Hematopoietic multipotent progenitor cell treated with erythropoietin and hydrocortisone succinate and interleukin-3 and kit ligand, for 4 days (in vitro differentiated cells): ENCODE results near the gene LRRC72.
A peak's percentile ranks its signal among the peaks of the same experiment; 100 is the strongest.
"Not testable (repeated sequence)": the region's sequence is repeated elsewhere in the genome, so short reads cannot be mapped to it uniquely, and the experiment has no call there.

ENCODE experiments used
- DNase-seq: peaks from one replicate; pipeline ENCODE4 v3.0.0-alpha.2; 2015

The LRRC72 gene

GRCh38 chr7:16526742-16527540 lies at the start of gene LRRC72:
TSS of gene LRRC72 (plus strand) at chr7:16526825. CDS start at chr7:16526953, 128 bp downstream.
- DNase-seq = no peak

GRCh38 chr7:16479161-16479560 lies 47.5 kb upstream of the LRRC72 start:
- no peak for DNase-seq

- DNase-seq = no peak
Observed at GRCh38 chr7:16479591-16479990, 47.0 kb upstream of the LRRC72 start.

DNA sequence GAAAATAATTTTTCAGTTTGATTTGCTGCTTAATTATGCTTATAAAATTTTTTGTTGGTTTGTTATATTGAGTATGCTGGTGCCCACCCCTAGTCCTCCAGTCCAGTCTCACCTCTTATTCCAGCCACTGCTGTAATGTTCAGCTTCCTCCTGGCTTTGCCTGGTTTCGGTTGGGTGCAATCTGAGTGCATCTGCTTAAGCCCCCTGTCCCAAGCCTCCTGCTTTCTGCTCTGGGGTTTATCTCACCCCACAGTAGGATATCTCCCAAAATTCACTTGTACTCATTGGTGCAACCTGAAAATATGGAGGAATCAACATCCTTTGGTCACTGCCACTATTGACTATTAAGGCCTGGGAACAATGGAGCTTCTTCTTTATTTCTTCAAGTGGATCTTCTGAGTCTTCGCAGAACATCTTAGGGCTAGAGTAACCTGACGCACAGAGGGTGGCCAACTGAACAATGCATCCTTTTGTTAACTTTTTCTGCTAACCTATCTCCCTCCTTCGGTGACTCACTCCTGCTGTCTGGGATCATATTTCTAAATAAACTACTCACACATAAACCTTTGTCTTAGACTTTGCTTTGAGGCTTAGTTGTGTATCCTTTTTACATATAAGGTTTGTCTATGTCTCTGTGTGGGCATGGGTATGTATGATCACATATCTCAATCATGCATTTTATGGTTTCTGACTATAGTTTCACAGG lies 42.0 kb upstream of the LRRC72 start:
- DNase-seq = no peak

GRCh38 chr7:16491148-16491547 lies 35.5 kb upstream of the LRRC72 start:
- DNase-seq = no peak

DNA sequence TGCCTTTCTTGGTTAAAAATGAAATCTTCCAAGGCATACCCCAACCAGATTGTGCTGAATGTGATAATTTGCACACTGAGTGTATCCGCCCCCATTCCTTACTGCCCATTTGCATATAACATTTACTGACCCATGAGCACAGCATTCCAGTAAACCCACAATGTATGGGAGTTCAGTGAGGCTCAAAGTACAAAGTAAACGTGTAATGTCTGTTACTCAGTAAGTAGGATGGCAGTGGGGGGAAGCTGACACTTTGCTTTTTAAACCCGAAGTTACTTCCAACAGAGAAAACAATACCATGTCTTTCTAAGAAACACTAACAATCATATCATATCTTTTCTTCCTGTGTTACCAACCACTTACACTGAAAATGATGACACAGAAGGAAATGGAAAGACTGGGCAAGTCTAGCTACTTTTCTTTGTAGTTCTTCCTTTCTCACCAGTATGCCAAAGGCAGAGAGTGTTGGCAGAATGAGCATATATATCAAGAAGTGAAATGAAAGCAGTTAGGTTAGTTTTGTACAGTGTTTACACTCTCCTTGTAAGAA lies 34.0 kb upstream of the LRRC72 start:
- peak; percentile 23 for DNase-seq

GRCh38 chr7:16493266-16493665 lies 33.4 kb upstream of the LRRC72 start:
- no peak for DNase-seq

DNA sequence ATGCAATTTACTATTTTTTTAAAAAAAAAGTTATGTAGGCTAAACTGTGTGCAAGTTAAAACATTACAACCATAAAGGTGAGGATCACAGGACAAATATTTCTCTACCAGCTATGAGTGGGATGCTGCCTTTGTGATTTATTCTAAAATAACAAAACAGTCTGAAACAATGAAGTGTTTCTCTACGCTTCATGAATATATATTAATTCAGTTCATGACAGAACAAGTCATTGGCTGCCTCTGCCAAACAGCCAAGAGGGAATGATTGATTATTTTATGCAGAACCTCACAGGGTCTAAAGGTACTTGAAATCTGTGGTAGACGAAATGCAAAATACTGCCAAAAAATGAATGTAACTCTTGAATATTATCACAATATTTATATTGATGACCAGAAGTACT lies 32.1 kb upstream of the LRRC72 start:
- DNase-seq = no peak

DNA sequence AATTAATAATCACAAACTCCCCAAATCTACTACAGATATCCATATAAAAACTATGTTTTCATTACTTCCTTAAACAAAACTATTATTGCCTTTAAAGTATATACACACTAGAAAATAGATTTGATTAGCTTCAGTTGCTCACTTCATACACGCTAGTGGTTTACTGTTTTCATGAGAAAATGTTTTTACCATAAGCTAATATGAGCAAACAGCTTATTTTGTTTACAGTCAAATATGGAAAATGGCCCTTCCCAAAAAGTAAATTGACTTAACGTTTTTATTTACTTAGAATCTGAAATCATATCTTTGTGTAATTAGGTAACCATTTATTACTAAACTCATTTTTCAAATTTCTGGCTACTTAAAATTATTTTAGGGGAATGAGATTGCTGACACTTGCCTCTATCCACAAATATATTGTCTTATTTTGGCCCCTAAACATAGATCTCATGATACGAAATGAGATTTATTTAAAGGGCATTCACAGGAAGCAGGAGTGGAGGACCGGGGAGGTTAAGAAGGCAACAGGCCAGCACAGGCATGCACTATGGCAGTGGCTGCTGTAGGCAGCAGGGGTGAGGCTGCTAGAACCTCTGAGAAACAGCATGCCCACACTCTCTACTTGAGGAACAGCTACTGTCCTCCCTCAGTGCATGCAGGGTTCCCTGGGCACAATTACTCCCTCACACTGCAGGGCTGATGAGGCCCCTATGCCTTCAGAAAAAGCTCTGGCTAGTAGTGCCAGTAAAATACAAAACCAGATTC lies 31.5 kb upstream of the LRRC72 start:
- DNase-seq = no peak

DNA sequence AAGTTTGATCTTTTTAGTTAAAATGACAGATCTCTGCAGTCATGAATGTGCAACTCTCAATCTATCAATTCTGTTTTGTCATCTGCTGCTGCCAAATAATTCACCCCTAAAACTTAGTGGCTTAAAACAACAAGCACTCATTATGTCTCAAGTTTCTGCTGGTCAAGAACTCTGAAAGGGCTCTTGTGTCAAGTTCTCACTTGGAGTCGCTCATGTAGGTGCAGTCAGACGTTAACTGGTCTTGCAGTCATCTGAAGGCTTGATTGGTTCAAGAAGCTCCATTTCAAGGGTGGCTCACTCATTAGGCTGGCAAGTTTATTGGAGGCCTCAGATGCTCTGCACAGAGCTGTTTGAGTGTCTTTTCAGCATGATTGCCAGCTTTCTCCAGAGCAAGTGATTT lies 28.5 kb upstream of the LRRC72 start:
- DNase-seq = no peak

- DNase-seq = no peak
Observed at GRCh38 chr7:16502303-16502702, 24.3 kb upstream of the LRRC72 start.

GRCh38 chr7:16504019-16504418 lies 22.6 kb upstream of the LRRC72 start:
- no peak for DNase-seq

DNA sequence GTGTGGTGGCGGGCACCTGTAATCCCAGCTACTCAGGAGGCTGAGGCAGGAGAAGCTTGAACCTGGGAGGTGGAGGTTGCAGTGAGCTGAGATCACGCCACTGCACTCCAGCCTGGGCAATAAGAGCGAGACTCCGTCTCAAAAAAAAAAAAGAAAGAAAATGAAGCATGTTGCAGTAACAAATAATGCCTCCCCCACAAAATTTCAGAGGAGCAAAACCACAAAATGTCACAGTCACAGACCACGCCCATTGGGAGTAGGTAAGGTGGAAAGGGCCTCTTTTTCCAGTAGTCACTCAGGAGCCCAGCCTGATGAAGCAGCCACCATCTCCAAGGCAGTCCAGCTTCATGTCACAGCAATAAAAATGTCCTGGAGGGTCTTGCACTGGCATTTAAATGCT lies 20.2 kb upstream of the LRRC72 start:
- DNase-seq = peak; percentile 14

DNA sequence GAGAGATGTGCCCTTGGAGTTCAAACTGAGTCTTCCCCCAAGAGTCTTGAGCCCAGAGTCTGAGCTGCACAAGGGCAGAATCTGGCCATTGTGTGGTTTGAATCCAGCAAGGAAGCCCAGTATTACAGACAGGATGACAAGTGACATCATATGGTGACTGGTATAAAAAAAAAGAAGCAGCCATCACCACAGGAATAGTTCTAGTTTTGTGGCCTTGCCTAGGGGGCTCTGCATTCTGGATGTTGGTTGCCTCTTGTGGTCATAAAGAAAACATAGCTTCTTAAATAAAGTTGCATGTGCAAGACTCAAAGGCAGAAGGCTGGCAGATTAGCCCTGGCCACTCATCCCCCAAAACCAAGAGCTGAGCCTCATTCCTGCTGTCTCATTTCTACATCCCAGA lies 16.8 kb upstream of the LRRC72 start:
- peak; percentile 28 for DNase-seq

GRCh38 chr7:16511314-16511713 lies 15.3 kb upstream of the LRRC72 start:
- DNase-seq = no peak

DNA sequence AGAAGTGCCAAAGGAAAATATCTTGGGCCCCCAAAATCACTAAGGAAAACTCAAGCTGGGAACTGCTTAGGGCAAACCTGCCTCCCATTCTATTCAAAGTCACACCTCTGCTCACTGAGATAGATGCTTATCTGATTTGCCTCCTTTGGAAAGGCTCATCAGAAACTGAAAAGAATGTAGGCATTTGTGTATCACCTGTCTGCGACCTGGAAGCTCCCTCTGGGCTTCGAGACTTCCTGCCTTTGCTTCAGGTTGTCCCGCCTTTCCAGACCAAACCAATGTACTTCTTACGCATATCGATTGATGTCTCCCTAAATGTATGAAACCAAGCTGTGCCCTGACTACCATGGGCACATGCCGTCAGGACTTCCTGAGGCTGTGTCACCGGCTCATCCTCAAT lies 14.5 kb upstream of the LRRC72 start:
- DNase-seq = no peak

- no peak for DNase-seq
Observed at GRCh38 chr7:16514271-16514670, 12.4 kb upstream of the LRRC72 start.

DNA sequence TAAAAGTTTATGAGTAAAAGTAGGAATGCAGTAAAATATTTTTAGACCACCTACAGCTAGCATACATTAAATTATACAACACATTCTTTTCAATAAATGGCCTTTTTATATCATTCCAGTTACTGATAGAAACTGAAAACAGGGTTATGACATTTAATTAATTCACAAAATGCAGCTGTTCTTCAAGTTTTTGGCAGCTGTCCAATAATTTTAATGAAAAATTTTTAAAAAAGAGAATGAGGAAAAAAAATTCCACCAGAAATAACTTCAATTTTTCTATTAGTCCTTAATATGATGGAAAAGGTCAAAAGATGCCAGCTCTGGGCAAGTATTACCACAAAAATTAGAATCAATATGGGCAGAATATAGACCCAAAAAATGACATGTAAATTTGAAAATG lies 11.9 kb upstream of the LRRC72 start:
- no peak for DNase-seq

- no peak for DNase-seq
Observed at GRCh38 chr7:16515785-16516685, 10.6 kb upstream of the LRRC72 start.

DNA sequence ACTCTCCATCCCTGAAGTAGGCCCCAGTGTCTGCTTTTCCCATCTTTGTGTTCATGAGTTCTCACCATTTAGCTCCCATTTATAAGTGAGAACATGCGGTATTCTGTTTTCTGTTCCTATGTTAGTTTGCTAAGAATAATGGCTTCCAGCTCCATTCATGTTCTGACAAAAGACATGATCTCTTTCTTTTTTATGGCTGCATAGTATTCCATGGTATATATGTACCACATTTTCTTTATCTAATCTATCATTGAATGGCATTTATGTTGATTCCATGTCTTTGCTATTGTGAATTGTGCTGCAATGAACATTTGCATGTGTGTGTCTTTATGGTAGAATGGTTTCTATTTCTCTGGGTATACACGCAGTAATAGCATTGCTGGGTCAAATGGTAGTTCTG lies 6.6 kb upstream of the LRRC72 start:
- DNase-seq = not testable (repeated sequence)

DNA sequence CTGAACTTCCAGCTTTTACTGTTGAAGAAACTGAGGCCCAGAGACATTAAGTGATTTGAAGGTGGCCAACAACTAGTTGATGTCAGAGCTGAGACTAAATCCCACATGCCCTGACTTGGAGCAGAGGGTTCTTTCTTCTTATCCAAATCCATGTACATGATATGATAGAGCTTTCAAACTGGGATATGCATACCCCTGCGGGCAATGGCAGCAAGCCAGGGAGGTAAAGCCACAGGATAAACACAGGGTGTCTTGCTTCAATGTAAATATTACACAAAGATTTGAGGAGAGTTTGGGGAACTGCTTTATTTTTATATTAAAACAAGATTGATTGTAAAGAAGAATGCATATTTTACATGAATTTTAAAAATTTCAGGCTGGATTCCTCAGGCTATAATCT lies 2.3 kb upstream of the LRRC72 start:
- DNase-seq = no peak

- no peak for DNase-seq
Observed at GRCh38 chr7:16528520-16528919, 1.9 kb downstream of the LRRC72 start.
